Pancreas (tissue), 10 donors: ENCODE data around the gene SRSF11. TPM values are rescaled to one million over a fixed set of nuclear protein-coding genes. Genes with fewer than 3 reads are reported as not detected.
A peak's percentile ranks its signal among the peaks of the same experiment; 100 is the strongest.
"Not testable (repeated sequence)": the region's sequence is repeated elsewhere in the genome, so short reads cannot be mapped to it uniquely, and the experiment has no call there.

Source experiments
- ATAC-seq, 4 donors: fragments of 200-7000 bp; cut with Tn5 transposase; one replicate each; pipeline versions ENCODE4 v1.8.0 to v1.9.1; 2020; ENCODE audit warnings: mild to moderate bottlenecking in 4 of 4, moderate library complexity in 4 of 4
- DNase-seq, 6 donors: peaks; one replicate each; pipeline ENCODE4 v3.0.0-alpha.2; 2020
- FAIRE-seq: peaks from 2 replicates; lab custom pipeline; 2012; peaks lifted over from hg19 to GRCh38; lab: Jason Lieb, UNC
- H3K27ac ChIP-seq, 4 donors: fragments of 200-600 bp; sonication (generic); 1 replicate in 3 of 4; 2 replicates in 1 of 4; pipeline versions ENCODE4 v1.5.0 to v1.8.0; 2020
- H3K27me3 ChIP-seq, 4 donors: fragments of 200-600 bp; one replicate each; pipeline ENCODE4 v1.8.0; 2021
- H3K36me3 ChIP-seq, 3 donors: fragments of 200-600 bp; sonication (generic) in 1 of 3; one replicate each; pipeline versions ENCODE4 v1.5.0 to v1.8.0; 2020 to 2021
- H3K4me1 ChIP-seq, 3 donors: fragments of 200-600 bp; one replicate each; pipeline ENCODE4 v1.8.0; 2021
- H3K4me3 ChIP-seq, 4 donors: fragments of 200-600 bp; sonication (generic) in 2 of 4; one replicate each; pipeline versions ENCODE4 v1.5.0 to v1.8.0; 2020 to 2021
- H3K9me3 ChIP-seq, 4 donors: fragments of 200-600 bp; one replicate each; pipeline ENCODE4 v1.8.0; 2021
- CTCF ChIP-seq, 4 donors: fragments of 200-600 bp; sonication (generic) in 3 of 4; IDR thresholded peaks; one replicate each; pipeline versions ENCODE4 v1.5.0 to v1.8.0; 2021; ENCODE audit warnings: antibody characterized with exemption in 4 of 4
- WGBS, 2 donors: extraction: QIAGEN DNeasy Blood & Tissue Kit; methylation state at CpG; one replicate each; pipeline ENCODE4 v1.1.7; 2013; 5-methylcytosine and 5-hydroxymethylcytosine counted together
- intact Hi-C, 3 donors: fragments of 100-400 bp; cut with DNase I; formaldehyde crosslinking; loops; one replicate each; pipeline versions ENCODE4 v1.11.1 to v1.14.2; 2022
- polyA plus RNA-seq, 2 donors: library from polyadenylated mRNA; stranded (reverse); fragments of 200-250 nt; gene quantifications; one replicate each; pipeline ENCODE4 v1.2.3, GENCODE V29; 2013
- total RNA-seq, 6 donors: library from RNA; stranded (reverse); fragmentation: NEBNext Ultra II Directional in 4 of 6; extraction: Animal tissue kit (Norgen Biotek cat#: 25700) in 4 of 6; gene quantifications; one replicate each; pipeline versions ENCODE4 v1.2.1 to v1.2.4, GENCODE V29; 2021 to 2023
- donor health status: healthy with polysubstance abuse.
- donor health status: DM: no; HTN: no; CAD: no; lungs with moderate emphysema.
- donor health status: DM: no; HTN: no; CAD: no.
- donor health status: control.
- donor health status: control.
- donor health status: Bipolar disorder and iron deficiency.
- donor health status: DM: yes; HTN: yes; CAD: no.
- donor health status: DM: no; HTN: no; CAD: no.
- donor health status: DM: no; HTN: no; CAD: no.
- donor health status: DM: yes; HTN: yes; CAD: no.

Gene SRSF11
- total and polyA plus RNA-seq, 8 donors = 35.4 to 252 (median 72.7) TPM

- H3K9me3 ChIP-seq = no peaks in the 10 kb centered on the region
- no peaks in the 10 kb centered on the region for H3K27me3 ChIP-seq
- intact Hi-C loops = no loop called here
- FAIRE-seq (no peak), DNase-seq (no peak), ATAC-seq (no peak)
- H3K36me3 ChIP-seq = no peaks in the 10 kb centered on the region
- no peak for TF ChIP-seq CTCF (IDR thresholded peaks at IDR 0.05)
- 82 to 92% methylated on average over 1 of the region's 1 CpG for WGBS, 2 donors
- H3K4me1 ChIP-seq = peaks cover 0 to 26% (median 21%) of the 10 kb centered on the region in 3 donors
- peak overlapping the region in 1 of 4 donors; percentile 60 for H3K4me3 ChIP-seq
- no peak overlapping the region for H3K27ac ChIP-seq
These were observed 17.0 kb upstream of the SRSF11 start for GRCh38 chr1:70204139-70204538.

GRCh38 chr1:70204600-70204999 lies 16.6 kb upstream of the SRSF11 start:
- 1% methylated on average over 4 of the region's 4 CpGs for WGBS, 2 donors
- Histone ChIP-seq H3K27me3 (no peaks in the 10 kb centered on the region), H3K36me3 (no peaks in the 10 kb centered on the region), H3K27ac (peak overlapping the region in 2 of 4 donors; percentile 73 to 87), H3K4me3 (peak overlapping the region; percentile 37 to 70 (median 50)), H3K4me1 (peaks cover 0 to 26% (median 21%) of the 10 kb centered on the region in 3 donors), H3K9me3 (no peaks in the 10 kb centered on the region)
- peak in 2 of 4 donors; percentile 8 for ATAC-seq
- TF ChIP-seq CTCF (IDR thresholded peaks at IDR 0.05) = no peak
- FAIRE-seq = no peak
- intact Hi-C loops = no loop called here
- no peak for DNase-seq

- FAIRE-seq = no peak
- WGBS, 2 donors = 0 to 1% methylated on average over 11 of the region's 11 CpGs
These were observed 16.1 kb upstream of the SRSF11 start for GRCh38 chr1:70205071-70205433.

DNA sequence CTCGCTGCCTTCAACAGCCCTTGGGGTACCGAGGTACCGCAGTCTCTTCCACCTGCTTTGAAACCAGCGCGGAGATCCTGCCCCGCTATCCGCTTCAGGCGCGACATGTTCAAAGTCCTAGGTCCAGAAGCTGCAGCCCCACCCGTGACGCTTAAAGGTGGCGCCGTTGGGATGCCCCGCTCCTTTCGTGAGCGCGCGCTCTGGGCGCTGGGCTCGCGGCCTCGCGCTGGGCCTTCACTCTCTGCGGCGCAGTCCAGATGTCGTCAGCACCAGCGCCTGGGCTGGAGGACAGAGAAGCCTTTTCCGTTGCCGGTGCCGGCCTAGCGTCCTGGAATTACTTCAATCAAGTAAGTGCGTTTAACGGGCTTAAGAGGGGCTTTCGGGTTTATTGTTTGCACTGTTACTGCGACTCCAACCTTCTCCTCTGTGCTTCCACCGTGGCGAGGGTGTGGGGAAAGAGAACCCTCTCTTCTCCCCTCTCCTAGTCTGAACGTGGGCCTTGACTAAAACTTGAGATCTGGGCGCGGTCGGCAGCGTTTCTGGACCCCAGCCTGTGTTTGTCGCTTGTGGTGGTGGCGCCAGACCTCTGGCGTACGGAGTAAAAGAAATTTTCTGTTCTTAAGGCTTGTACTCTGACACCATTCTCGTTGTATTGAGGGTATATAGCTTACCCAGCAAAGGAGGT lies 15.6 kb upstream of the SRSF11 start, which contains the start of gene LRRC40:
LRRC40 (minus strand) TSS at position 146 of the 685 bp plus-strand sequence; CDS start at position 107, 39 bp downstream.
- TF ChIP-seq CTCF (IDR thresholded peaks at IDR 0.05) = no peak
- intact Hi-C loops = no loop called here

More at GRCh38 chr1:70205071-70205433, 16.1 kb upstream of the SRSF11 start:
- Histone ChIP-seq H3K27me3 (no peaks in the 10 kb centered on the region), H3K27ac (peak overlapping the region; percentile 73 to 88 (median 83)), H3K4me1 (peaks cover 0 to 26% (median 21%) of the 10 kb centered on the region in 3 donors), H3K4me3 (peak overlapping the region; percentile 37 to 70 (median 50)), H3K9me3 (no peaks in the 10 kb centered on the region), H3K36me3 (no peaks in the 10 kb centered on the region)
- ATAC-seq (peak in 1 of 4 donors; percentile 19), DNase-seq (no peak)
- intact Hi-C loops = no loop called here
- TF ChIP-seq CTCF (IDR thresholded peaks at IDR 0.05) = no peak

DNA sequence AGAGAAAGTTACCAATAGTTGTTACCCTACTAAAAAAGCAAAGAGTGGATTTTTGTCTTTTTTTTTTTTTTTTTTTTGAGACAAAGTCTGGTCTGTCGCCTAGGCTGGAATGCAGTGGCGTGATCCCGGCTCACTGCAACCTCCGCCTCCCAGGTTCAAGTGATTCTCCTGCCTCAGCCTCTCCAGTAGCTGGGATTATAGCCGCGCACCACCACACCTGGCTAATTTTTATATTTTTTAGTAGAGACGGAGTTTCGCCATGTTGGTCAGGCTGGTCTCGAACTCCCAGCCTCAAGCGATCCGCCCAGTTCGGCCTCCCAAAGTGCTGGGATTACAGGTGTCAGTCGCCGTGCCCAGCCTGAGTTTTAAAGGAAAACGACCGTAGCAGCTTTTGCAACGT lies 14.3 kb upstream of the SRSF11 start:
- H3K36me3 ChIP-seq, H3K9me3 ChIP-seq, intact Hi-C loops, ATAC-seq, H3K27me3 ChIP-seq, H3K27ac ChIP-seq, DNase-seq, FAIRE-seq: not testable (repeated sequence)
- Histone ChIP-seq H3K4me1 (peaks cover 0 to 26% (median 21%) of the 10 kb centered on the region in 3 donors), H3K4me3 (peak overlapping the region in 3 of 4 donors; percentile 37 to 70 (median 60))
- 67 to 77% methylated on average over 17 of the region's 17 CpGs for WGBS, 2 donors

More for the DNA sequence above, 15.6 kb upstream of the SRSF11 start, which contains the start of gene LRRC40:
- H3K4me1 ChIP-seq = peaks cover 0 to 26% (median 21%) of the 10 kb centered on the region in 3 donors
- FAIRE-seq (no peak), DNase-seq (peak; percentile 92 to 96 (median 95)), ATAC-seq (peak; percentile 98 to 100 (median 100))
- 0% methylated on average over 47 of the region's 47 CpGs for WGBS, 2 donors
- no peaks in the 10 kb centered on the region for H3K27me3 ChIP-seq
- H3K4me3 ChIP-seq = peak within 1 kb of the TSS; percentile 37 to 70 (median 50)
- peak within 1 kb of the TSS; percentile 73 to 88 (median 83) for H3K27ac ChIP-seq
- no peaks in the 10 kb centered on the region for H3K9me3 ChIP-seq
- no peaks in the 10 kb centered on the region for H3K36me3 ChIP-seq
